GM23338 (cell line): Measurements from ENCODE around the gene ENOPH1. TPM values are rescaled to one million over a fixed set of nuclear protein-coding genes. Genes with fewer than 3 reads are reported as not detected.

Experiments
- CTCF ChIP-seq, 2 experiments: fragments of 200-600 bp in 1 of 2; sonication (generic) in 1 of 2; conservative IDR thresholded peaks; 2 replicates each; pipeline versions ENCODE4 v1.5.1 to v1.6.1; 2016 to 2017; ENCODE audit warnings: antibody characterized with exemption in 2 of 2, low read depth in 2 of 2, mild to moderate bottlenecking in 2 of 2, moderate library complexity in 1 of 2
- EZH2 ChIP-seq: fragments of 200-600 bp; sonication (generic); IDR thresholded peaks from one replicate; pipeline ENCODE4 v1.8.0; 2017; ENCODE audit warnings: antibody characterized with exemption, mild to moderate bottlenecking, low read depth; ENCODE audit not compliant: unreplicated experiment
- JUNB ChIP-seq: IDR thresholded peaks from one replicate; pipeline ENCODE4 v1.6.1; 2016; ENCODE audit warnings: antibody characterized with exemption; ENCODE audit not compliant: unreplicated experiment
- REST ChIP-seq: IDR thresholded peaks from one replicate; pipeline ENCODE4 v1.6.1; 2018; ENCODE audit warnings: antibody characterized with exemption; ENCODE audit not compliant: unreplicated experiment
- polyA plus RNA-seq: library from polyadenylated mRNA; unstranded; fragments of >200 nt; fragmentation: Nextera tagmentation; extraction: Ambion mirVana; gene quantifications from 2 replicates; pipeline ENCODE4 v1.2.1, GENCODE V29; 2016
- total RNA-seq: library from RNA; depleted of rRNA; stranded (reverse); fragments of >200 nt; shearing (Covaris generic); gene quantifications from 2 replicates; pipeline ENCODE4 v1.2.3, GENCODE V29; 2014
- TF ChIP-seq, protein P1 (sequence below): fragments of 250-450 bp; sonication (Bioruptor Pico); IDR thresholded peaks from 2 replicates; pipeline ENCODE4 v1.5.0; 2020; ENCODE audit warnings: mild to moderate bottlenecking, moderate library complexity

Gene ENOPH1
- total and polyA plus RNA-seq, 2 experiments from 2014 or later: 105 to 146 TPM

DNA sequence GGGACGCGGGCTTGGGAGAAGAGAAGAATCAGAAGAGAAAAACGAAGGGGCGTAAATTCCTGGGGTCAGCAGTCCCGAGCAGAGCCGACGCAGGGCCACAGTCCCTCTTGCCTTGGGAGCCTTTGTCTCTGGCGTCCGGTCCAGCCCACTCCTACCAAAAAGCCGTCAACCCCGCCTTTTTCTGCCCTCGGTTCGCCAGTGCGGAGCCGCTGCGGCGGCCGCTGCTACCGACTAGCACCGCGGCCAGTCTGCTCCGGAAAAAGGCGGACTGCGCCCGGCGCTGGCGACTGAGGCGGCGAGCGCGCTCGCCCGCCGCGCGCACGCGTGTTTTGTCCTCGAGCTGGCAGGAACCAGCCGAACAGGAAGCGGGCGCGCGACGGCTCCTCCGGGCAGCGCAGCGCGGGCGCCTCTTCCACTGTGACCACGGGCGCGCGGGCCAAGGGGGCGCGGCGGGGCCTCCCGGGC lies 630 bp upstream of the ENOPH1 start (continued):
- TF ChIP-seq, protein P1, sequence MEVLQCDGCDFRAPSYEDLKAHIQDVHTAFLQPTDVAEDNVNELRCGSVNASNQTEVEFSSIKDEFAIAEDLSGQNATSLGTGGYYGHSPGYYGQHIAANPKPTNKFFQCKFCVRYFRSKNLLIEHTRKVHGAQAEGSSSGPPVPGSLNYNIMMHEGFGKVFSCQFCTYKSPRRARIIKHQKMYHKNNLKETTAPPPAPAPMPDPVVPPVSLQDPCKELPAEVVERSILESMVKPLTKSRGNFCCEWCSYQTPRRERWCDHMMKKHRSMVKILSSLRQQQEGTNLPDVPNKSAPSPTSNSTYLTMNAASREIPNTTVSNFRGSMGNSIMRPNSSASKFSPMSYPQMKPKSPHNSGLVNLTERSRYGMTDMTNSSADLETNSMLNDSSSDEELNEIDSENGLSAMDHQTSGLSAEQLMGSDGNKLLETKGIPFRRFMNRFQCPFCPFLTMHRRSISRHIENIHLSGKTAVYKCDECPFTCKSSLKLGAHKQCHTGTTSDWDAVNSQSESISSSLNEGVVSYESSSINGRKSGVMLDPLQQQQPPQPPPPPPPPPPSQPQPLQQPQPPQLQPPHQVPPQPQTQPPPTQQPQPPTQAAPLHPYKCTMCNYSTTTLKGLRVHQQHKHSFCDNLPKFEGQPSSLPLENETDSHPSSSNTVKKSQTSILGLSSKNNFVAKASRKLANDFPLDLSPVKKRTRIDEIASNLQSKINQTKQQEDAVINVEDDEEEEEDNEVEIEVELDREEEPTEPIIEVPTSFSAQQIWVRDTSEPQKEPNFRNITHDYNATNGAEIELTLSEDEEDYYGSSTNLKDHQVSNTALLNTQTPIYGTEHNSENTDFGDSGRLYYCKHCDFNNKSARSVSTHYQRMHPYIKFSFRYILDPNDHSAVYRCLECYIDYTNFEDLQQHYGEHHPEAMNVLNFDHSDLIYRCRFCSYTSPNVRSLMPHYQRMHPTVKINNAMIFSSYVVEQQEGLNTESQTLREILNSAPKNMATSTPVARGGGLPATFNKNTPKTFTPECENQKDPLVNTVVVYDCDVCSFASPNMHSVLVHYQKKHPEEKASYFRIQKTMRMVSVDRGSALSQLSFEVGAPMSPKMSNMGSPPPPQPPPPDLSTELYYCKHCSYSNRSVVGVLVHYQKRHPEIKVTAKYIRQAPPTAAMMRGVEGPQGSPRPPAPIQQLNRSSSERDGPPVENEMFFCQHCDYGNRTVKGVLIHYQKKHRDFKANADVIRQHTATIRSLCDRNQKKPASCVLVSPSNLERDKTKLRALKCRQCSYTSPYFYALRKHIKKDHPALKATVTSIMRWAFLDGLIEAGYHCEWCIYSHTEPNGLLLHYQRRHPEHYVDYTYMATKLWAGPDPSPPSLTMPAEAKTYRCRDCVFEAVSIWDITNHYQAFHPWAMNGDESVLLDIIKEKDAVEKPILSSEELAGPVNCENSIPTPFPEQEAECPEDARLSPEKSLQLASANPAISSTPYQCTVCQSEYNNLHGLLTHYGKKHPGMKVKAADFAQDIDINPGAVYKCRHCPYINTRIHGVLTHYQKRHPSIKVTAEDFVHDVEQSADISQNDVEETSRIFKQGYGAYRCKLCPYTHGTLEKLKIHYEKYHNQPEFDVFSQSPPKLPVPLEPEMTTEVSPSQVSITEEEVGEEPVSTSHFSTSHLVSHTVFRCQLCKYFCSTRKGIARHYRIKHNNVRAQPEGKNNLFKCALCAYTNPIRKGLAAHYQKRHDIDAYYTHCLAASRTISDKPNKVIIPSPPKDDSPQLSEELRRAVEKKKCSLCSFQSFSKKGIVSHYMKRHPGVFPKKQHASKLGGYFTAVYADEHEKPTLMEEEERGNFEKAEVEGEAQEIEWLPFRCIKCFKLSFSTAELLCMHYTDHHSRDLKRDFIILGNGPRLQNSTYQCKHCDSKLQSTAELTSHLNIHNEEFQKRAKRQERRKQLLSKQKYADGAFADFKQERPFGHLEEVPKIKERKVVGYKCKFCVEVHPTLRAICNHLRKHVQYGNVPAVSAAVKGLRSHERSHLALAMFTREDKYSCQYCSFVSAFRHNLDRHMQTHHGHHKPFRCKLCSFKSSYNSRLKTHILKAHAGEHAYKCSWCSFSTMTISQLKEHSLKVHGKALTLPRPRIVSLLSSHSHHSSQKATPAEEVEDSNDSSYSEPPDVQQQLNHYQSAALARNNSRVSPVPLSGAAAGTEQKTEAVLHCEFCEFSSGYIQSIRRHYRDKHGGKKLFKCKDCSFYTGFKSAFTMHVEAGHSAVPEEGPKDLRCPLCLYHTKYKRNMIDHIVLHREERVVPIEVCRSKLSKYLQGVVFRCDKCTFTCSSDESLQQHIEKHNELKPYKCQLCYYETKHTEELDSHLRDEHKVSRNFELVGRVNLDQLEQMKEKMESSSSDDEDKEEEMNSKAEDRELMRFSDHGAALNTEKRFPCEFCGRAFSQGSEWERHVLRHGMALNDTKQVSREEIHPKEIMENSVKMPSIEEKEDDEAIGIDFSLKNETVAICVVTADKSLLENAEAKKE (CRISPR knock-in tag): no peak
- TF ChIP-seq EZH2: no peak
- no peak for TF ChIP-seq JUNB
- no peak for TF ChIP-seq CTCF (conservative IDR thresholded peaks at IDR 0.05; ENCODE audit: low read depth in 2 of 2)
- TF ChIP-seq REST: no peak
